ENCODE data around the gene PANX3. TPM values are rescaled to one million over a fixed set of nuclear protein-coding genes. Genes with fewer than 3 reads are reported as not detected.

PANX3 gene
- total RNA-seq, 1 experiment from 2014 or later: not detected

GRCh38 chr11:124658986-124659385, 47.8 kb downstream of the PANX3 start:
- Histone ChIP-seq H2BK15ac (ENCODE audit: low read depth, low read length) (no peak overlapping the region), H3K4ac (ENCODE audit: low read depth, low read length) (no peak overlapping the region), H3K4me1 (ENCODE audit: insufficient read depth, low read length) (peaks cover 4% of the 10 kb centered on the region; the same call in 1 of the 2 replicates), H2BK120ac (ENCODE audit: low read depth, low read length, poor library complexity, severe bottlenecking) (no peak overlapping the region), H3T11ph (ENCODE audit: low read length) (no peak overlapping the region), H3K56ac (ENCODE audit: insufficient read length, low read depth, low read length) (no peak overlapping the region), H4K91ac (ENCODE audit: insufficient read length, low read depth, low read length) (no peak overlapping the region), H3K18ac (ENCODE audit: insufficient read length, low read depth, low read length) (no peak overlapping the region), H4K8ac (replicated peaks; ENCODE audit: insufficient read length, low read depth, low read length) (no peak overlapping the region), H2AK5ac (ENCODE audit: insufficient read length, low read length) (no peak overlapping the region), H3K23me2 (ENCODE audit: insufficient read length, low read depth, low read length, poor library complexity, severe bottlenecking) (no peaks in the 10 kb centered on the region), H3K9ac (ENCODE audit: extremely low read depth, insufficient read length, low read length) (no peak overlapping the region), H4K5ac (ENCODE audit: insufficient read length, low read depth, low read length) (no peak overlapping the region), H2BK5ac (ENCODE audit: insufficient read length, low read length) (no peak overlapping the region), H2AFZ (ENCODE audit: low read length) (no peak overlapping the region), H3K79me1 (ENCODE audit: insufficient read depth, low read depth, low read length, poor library complexity, severe bottlenecking) (no peaks in the 10 kb centered on the region), H3K79me2 (ENCODE audit: insufficient read depth, low read length) (no peaks in the 10 kb centered on the region), H3K9me3 (ENCODE audit: control insufficient read depth, low read depth, low read length) (no peaks in the 10 kb centered on the region), H3K4me2 (ENCODE audit: insufficient read depth, insufficient read length, low read length) (no peak overlapping the region), H4K20me1 (ENCODE audit: control insufficient read depth, insufficient read depth, insufficient read length) (no peaks in the 10 kb centered on the region), H2BK12ac (ENCODE audit: insufficient read length, low read depth, low read length) (no peak overlapping the region), H3K27me3 (ENCODE audit: insufficient read depth, low read length) (no peaks in the 10 kb centered on the region), H3K27ac (ENCODE audit: insufficient read length, low read depth, low read length) (no peak overlapping the region), H3K23ac (ENCODE audit: insufficient read length, low read depth, low read length) (no peak overlapping the region), H3K14ac (ENCODE audit: insufficient read depth, low read length) (no peak overlapping the region), H2BK20ac (ENCODE audit: low read depth, low read length, poor library complexity, severe bottlenecking) (no peak overlapping the region)
- TF ChIP-seq, protein P1, sequence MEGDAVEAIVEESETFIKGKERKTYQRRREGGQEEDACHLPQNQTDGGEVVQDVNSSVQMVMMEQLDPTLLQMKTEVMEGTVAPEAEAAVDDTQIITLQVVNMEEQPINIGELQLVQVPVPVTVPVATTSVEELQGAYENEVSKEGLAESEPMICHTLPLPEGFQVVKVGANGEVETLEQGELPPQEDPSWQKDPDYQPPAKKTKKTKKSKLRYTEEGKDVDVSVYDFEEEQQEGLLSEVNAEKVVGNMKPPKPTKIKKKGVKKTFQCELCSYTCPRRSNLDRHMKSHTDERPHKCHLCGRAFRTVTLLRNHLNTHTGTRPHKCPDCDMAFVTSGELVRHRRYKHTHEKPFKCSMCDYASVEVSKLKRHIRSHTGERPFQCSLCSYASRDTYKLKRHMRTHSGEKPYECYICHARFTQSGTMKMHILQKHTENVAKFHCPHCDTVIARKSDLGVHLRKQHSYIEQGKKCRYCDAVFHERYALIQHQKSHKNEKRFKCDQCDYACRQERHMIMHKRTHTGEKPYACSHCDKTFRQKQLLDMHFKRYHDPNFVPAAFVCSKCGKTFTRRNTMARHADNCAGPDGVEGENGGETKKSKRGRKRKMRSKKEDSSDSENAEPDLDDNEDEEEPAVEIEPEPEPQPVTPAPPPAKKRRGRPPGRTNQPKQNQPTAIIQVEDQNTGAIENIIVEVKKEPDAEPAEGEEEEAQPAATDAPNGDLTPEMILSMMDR (conservative IDR thresholded peaks at IDR 0.05): no peak
- DNase-seq: no peak
- Mint-ChIP-seq H3K36me3 (ENCODE audit: insufficient read depth in 1 of 3, low read depth in 3 of 3) (no peaks in the 10 kb centered on the region; a peak in 1 of 7 replicates), H3K9me3 (no peaks in the 10 kb centered on the region; a peak in 1 of 5 replicates), H3K27ac (no peak overlapping the region), H3K4me1 (peaks cover 18 to 19% of the 10 kb centered on the region in 2 experiments), H3K27me3 (ENCODE audit: low read depth) (0 out of 2 replicates have a peak, but pooled peaks cover 1% of the 10 kb centered on the region), H3K4me3 (no peak overlapping the region)
- no CpG with 5 or more reads among the region's 1 CpG for WGBS (ENCODE audit: extremely low coverage, insufficient read length, low lambda C conversion rate)
